Hematopoietic multipotent progenitor cell treated with erythropoietin and hydrocortisone succinate and interleukin-3 and kit ligand, for 17 days (in vitro differentiated cells): Measurements from ENCODE around the gene RBBP6.
"Not testable (repeated sequence)": the region's sequence is repeated elsewhere in the genome, so short reads cannot be mapped to it uniquely, and the experiment has no call there.

Source experiments
- DNase-seq: peaks from one replicate; pipeline ENCODE4 v3.0.0-alpha.2; 2015; ENCODE audit warnings: low spot score

RBBP6 gene

DNA sequence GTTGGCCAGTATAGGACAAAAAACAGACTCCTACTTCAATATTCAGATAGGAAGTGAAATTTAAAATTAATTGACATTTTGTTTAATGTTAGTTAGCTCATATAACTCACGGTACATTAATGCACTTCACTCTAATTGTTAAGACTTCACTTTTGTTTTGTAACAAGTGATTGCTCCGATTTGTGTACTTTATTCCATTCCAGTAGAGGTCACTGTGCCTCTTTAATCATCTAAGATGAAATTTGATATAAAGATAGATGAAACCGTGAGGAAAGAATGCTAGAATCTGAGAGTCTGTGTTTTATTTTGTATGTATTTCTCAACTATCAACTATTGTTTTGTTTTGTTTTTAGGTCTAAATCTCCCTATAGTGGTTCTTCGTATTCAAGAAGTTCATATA, 29.0 kb downstream of the RBBP6 start:
- DNase-seq, result no peak

- no peak for DNase-seq
These were observed 31.7 kb downstream of the RBBP6 start for GRCh38 chr16:24571096-24571495.

- no peak for DNase-seq
These were observed 32.7 kb downstream of the RBBP6 start for GRCh38 chr16:24572069-24572468.

- no peak for DNase-seq
These were observed 33.8 kb downstream of the RBBP6 start for GRCh38 chr16:24573141-24573540.

GRCh38 chr16:24574515-24575485, 35.4 kb downstream of the RBBP6 start:
- not testable (repeated sequence) for DNase-seq

- DNase-seq, result not testable (repeated sequence)
These were observed 36.4 kb downstream of the RBBP6 start for GRCh38 chr16:24575791-24576190.

GRCh38 chr16:24577167-24577566, 37.8 kb downstream of the RBBP6 start:
- no peak for DNase-seq

GRCh38 chr16:24580665-24581064, 41.3 kb downstream of the RBBP6 start:
- no peak for DNase-seq

DNA sequence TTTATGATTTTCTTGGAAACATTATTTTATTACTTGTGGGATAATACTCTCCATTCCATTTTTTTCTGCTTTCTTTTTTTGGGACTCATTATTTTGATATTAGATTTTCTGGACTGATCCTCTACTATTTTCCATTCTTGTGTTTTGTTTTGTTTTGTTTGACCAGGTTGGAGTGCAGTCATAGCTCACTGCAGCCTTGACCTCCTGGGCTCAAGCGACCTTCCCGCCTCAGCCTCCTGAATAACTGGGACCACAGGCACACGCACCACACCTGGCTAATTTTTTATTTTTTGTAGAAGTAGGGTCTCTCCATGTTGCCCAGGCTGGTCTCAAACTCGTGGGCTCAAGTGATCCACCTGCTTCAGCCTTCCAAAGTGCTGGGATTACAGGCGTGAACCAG, 44.1 kb downstream of the RBBP6 start:
- DNase-seq, result no peak

DNA sequence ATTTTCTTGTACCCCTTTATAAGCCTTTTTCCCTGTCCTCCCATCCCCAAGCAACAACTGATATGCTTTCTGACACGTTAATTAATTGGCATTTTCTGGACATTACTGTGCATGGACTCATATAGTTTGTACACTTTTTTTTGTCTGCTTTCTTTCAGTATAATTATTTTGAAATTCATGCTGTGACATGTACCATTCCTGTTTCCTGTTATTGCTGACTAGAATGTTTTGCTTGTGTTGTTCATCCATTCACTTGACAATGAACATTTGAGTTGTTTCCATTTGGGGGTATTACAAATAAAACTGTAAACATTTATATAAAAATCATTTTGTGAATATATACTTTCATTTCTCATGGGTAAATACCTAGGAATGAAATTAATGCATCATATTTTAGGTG, 50.6 kb downstream of the RBBP6 start:
- DNase-seq, result no peak

- DNase-seq, result no peak
These were observed 59.5 kb downstream of the RBBP6 start for GRCh38 chr16:24598777-24599437.

- DNase-seq, result no peak
These were observed 70.0 kb downstream of the RBBP6 start for GRCh38 chr16:24609417-24609739.

GRCh38 chr16:24609740-24610415, 70.5 kb downstream of the RBBP6 start:
- DNase-seq, result no peak

DNA sequence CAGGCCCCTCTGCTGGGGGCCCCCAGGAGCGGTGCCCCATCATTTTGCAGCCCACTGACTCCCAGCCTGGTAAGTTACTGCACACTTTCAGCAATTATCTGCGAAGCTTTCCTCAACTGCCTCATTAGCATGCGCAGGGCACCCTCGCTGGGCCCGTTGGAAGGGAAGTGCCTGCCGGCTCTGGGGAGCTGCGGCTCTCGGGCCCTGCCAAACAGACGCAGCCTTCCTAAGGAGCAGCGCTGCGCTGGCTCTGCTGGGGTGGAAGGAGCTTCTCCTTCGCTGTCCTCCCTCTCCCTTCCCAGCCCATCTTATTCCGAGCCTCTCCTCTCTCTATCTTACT, 71.0 kb downstream of the RBBP6 start:
- DNase-seq, result no peak

DNA sequence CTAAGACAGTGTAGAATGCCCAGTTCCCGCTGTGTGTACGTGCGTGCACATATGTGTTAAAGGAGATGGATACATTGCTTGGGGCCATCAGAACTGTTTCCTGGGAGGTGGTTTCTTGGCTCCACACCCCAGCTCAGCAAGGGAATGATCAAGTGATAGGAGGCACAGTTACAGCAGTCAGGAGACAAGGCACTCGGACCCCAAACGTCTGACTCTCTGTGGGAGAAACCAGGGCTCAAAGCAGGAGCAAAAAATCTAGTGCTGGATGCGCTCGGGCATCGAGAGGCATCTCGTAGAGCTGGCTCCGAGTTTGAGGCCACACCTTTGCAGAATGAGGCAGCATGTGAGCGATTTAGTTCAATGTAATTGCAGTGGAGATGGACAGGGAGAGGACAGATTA, 71.9 kb downstream of the RBBP6 start:
- DNase-seq, result no peak

DNA sequence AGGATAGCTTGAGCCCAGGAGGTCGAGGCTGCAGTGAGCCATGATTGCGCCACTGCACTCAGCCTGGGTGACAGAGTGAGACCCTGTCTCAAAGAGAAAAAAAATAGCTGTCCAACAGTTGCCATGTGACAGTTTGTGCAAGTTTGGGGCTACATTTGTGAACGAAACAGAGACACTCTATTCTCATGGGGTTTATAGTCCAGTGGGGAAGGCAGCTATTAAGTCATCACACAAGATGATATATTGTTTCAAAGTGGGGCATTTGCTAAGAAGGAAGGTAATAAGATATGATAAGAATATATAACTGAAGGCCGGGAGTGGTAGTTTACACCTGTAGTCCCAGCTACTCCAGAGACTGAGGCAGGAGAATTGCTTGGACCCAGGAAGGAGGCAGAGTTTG, 73.3 kb downstream of the RBBP6 start:
- DNase-seq, result no peak

DNA sequence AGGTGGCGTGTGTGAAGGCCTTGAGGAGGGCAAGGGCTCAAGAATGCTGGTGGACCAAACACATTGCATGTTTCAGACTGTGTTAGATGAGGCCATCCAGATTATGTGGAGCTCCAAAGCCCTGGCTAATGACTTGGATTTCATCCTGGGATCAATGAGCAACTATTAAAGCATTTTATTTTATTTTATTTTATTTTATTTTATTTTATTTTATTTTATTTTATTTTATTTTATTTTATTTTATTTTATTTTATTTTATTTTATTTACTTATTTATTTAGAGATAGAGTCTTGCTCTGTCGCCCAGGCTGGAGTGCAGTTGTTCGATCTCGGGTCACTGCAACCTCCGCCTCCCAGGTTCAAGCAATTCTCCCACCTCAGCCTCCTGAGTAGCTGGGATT, 73.9 kb downstream of the RBBP6 start:
- DNase-seq, result not testable (repeated sequence)

DNA sequence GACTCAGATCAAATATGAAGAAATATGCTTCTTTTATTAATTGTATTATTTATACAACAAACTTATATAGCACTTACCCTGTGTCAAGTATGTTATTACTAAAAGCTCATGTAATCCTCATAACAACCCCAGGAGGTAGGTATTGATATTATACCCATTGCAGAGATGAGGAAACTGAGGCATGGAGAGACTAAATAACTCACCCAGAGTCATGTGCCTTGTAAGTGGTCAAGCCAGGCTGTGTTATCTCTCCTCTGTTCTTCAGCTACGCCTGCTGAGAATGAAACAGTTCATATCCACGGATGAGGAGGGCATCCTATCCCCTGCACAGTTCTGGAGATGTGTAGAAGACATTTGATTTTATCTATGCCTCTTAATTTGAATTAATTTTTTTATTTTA, 78.1 kb downstream of the RBBP6 start:
- no peak for DNase-seq
